Measurements from ENCODE around the gene ZNF304.

Gene ZNF304

GRCh38 chr19:57350877-57351805 lies at the start of gene ZNF304:
TSS of gene ZNF304 (plus strand) at chr19:57351271. CDS start at chr19:57351665, 394 bp downstream.
- Mint-ChIP-seq H3K27ac (peak within 1 kb of the TSS; percentile 97), H3K4me3 (peak within 1 kb of the TSS; percentile 95 to 96), H3K27me3 (peaks cover 3 to 12% of the 10 kb centered on the region in 2 donors), H3K9me3 (peaks cover 2 to 23% of the 10 kb centered on the region in 2 donors), H3K36me3 (peaks cover 44 to 54% of the 10 kb centered on the region in 2 donors), H3K4me1 (peaks cover 26 to 36% of the 10 kb centered on the region in 2 donors)
- DNase-seq (peak; percentile 84), ATAC-seq (replicated peaks) (peak; percentile 100)

GRCh38 chr19:57302020-57302465 lies 49.0 kb upstream of the ZNF304 start:
- DNase-seq (no peak), ATAC-seq (replicated peaks) (peak; percentile 36 to 46)
- Mint-ChIP-seq H3K4me3 (no peak overlapping the region), H3K27ac (peak overlapping the region; percentile 73), H3K27me3 (no peaks in the 10 kb centered on the region), H3K36me3 (peaks cover 42 to 56% of the 10 kb centered on the region in 2 donors), H3K9me3 (no peaks in the 10 kb centered on the region), H3K4me1 (peaks cover 14 to 52% of the 10 kb centered on the region in 2 donors)

GRCh38 chr19:57302727-57303401 lies 48.2 kb upstream of the ZNF304 start:
- DNase-seq = no peak
- no peak for ATAC-seq (replicated peaks)
- H3K4me1 Mint-ChIP-seq = peaks cover 14 to 44% of the 10 kb centered on the region in 2 donors
- H3K27me3 Mint-ChIP-seq = no peaks in the 10 kb centered on the region
- no peak overlapping the region for H3K4me3 Mint-ChIP-seq
- H3K36me3 Mint-ChIP-seq = peaks cover 35 to 50% of the 10 kb centered on the region in 2 donors
- H3K27ac Mint-ChIP-seq = peak overlapping the region; percentile 73
- H3K9me3 Mint-ChIP-seq = no peaks in the 10 kb centered on the region

GRCh38 chr19:57305056-57305455 lies 46.0 kb upstream of the ZNF304 start:
- ATAC-seq (replicated peaks) (no peak), DNase-seq (no peak)
- Mint-ChIP-seq H3K9me3 (peaks cover 2 to 4% of the 10 kb centered on the region in 2 donors), H3K4me1 (peaks cover 14 to 34% of the 10 kb centered on the region in 2 donors), H3K27me3 (no peaks in the 10 kb centered on the region), H3K36me3 (peaks cover 20 to 39% of the 10 kb centered on the region in 2 donors), H3K27ac (no peak overlapping the region), H3K4me3 (no peak overlapping the region)

- peaks cover 2 to 4% of the 10 kb centered on the region in 2 donors for H3K9me3 Mint-ChIP-seq
- H3K4me1 Mint-ChIP-seq = peaks cover 3 to 9% of the 10 kb centered on the region in 2 donors
- ATAC-seq (replicated peaks) (no peak), DNase-seq (no peak)
- peaks cover 4 to 15% of the 10 kb centered on the region in 2 donors for H3K36me3 Mint-ChIP-seq
- H3K27ac Mint-ChIP-seq = no peak overlapping the region
- no peak overlapping the region for H3K4me3 Mint-ChIP-seq
- peaks cover 0 to 4% of the 10 kb centered on the region in 2 donors for H3K27me3 Mint-ChIP-seq
Measured at GRCh38 chr19:57308514-57308913, 42.6 kb upstream of the ZNF304 start.

- H3K27ac Mint-ChIP-seq = no peak overlapping the region
- H3K4me3 Mint-ChIP-seq = no peak overlapping the region
- ATAC-seq (replicated peaks) = no peak
- peaks cover 4 to 8% of the 10 kb centered on the region in 2 donors for H3K9me3 Mint-ChIP-seq
- no peak for DNase-seq
- peaks cover 5 to 9% of the 10 kb centered on the region in 2 donors for H3K36me3 Mint-ChIP-seq
- H3K27me3 Mint-ChIP-seq = peaks cover 17 to 27% of the 10 kb centered on the region in 2 donors
- peaks cover 1 to 4% of the 10 kb centered on the region in 2 donors for H3K4me1 Mint-ChIP-seq
Measured at GRCh38 chr19:57310792-57311191, 40.3 kb upstream of the ZNF304 start.

- H3K27me3 Mint-ChIP-seq = peaks cover 35 to 51% of the 10 kb centered on the region in 2 donors
- peaks cover 7 to 8% of the 10 kb centered on the region in 2 donors for H3K9me3 Mint-ChIP-seq
- ATAC-seq (replicated peaks) = no peak
- no peak for DNase-seq
- no peak overlapping the region for H3K27ac Mint-ChIP-seq
- peaks cover 6 to 7% of the 10 kb centered on the region in 2 donors for H3K4me1 Mint-ChIP-seq
- peaks cover 4 to 5% of the 10 kb centered on the region in 2 donors for H3K36me3 Mint-ChIP-seq
- no peak overlapping the region for H3K4me3 Mint-ChIP-seq
Measured at GRCh38 chr19:57314146-57314545, 36.9 kb upstream of the ZNF304 start.

GRCh38 chr19:57317503-57317902 lies 33.6 kb upstream of the ZNF304 start:
- Mint-ChIP-seq H3K27me3 (peaks cover 35 to 51% of the 10 kb centered on the region in 2 donors), H3K9me3 (peaks cover 4 to 5% of the 10 kb centered on the region in 2 donors), H3K4me3 (no peak overlapping the region), H3K36me3 (peaks cover 7% of the 10 kb centered on the region in 2 donors), H3K4me1 (peaks cover 16 to 31% of the 10 kb centered on the region in 2 donors), H3K27ac (no peak overlapping the region)
- no peak for ATAC-seq (replicated peaks)
- no peak for DNase-seq

- H3K36me3 Mint-ChIP-seq = peaks cover 14 to 28% of the 10 kb centered on the region in 2 donors
- H3K9me3 Mint-ChIP-seq = peaks cover 0 to 3% of the 10 kb centered on the region in 2 donors
- H3K4me3 Mint-ChIP-seq = peak overlapping the region; percentile 95
- peak overlapping the region; percentile 99 for H3K27ac Mint-ChIP-seq
- DNase-seq = no peak
- peaks cover 20 to 36% of the 10 kb centered on the region in 2 donors for H3K4me1 Mint-ChIP-seq
- ATAC-seq (replicated peaks) = peak; percentile 4 to 58
- peaks cover 28 to 33% of the 10 kb centered on the region in 2 donors for H3K27me3 Mint-ChIP-seq
Measured at GRCh38 chr19:57319869-57320179, 31.2 kb upstream of the ZNF304 start.

GRCh38 chr19:57320180-57321084 lies 30.6 kb upstream of the ZNF304 start, which contains the start of gene ZNF543:
TSS of gene ZNF543 (plus strand) at chr19:57320472. CDS start at chr19:57320854, 382 bp downstream.
- H3K36me3 Mint-ChIP-seq = peaks cover 18 to 33% of the 10 kb centered on the region in 2 donors
- ATAC-seq (replicated peaks) = peak; percentile 97 to 98
- DNase-seq = peak; percentile 92
- peaks cover 0 to 3% of the 10 kb centered on the region in 2 donors for H3K9me3 Mint-ChIP-seq
- peak within 1 kb of the TSS; percentile 95 for H3K4me3 Mint-ChIP-seq
- H3K27ac Mint-ChIP-seq = peak within 1 kb of the TSS; percentile 99
- peaks cover 22 to 27% of the 10 kb centered on the region in 2 donors for H3K27me3 Mint-ChIP-seq
- peaks cover 20 to 36% of the 10 kb centered on the region in 2 donors for H3K4me1 Mint-ChIP-seq

- peak overlapping the region; percentile 95 for H3K4me3 Mint-ChIP-seq
- ATAC-seq (replicated peaks) = no peak
- peaks cover 25 to 40% of the 10 kb centered on the region in 2 donors for H3K36me3 Mint-ChIP-seq
- H3K9me3 Mint-ChIP-seq = peaks cover 0 to 2% of the 10 kb centered on the region in 2 donors
- no peak for DNase-seq
- peaks cover 20 to 36% of the 10 kb centered on the region in 2 donors for H3K4me1 Mint-ChIP-seq
- peak overlapping the region; percentile 99 for H3K27ac Mint-ChIP-seq
- H3K27me3 Mint-ChIP-seq = peaks cover 15 to 20% of the 10 kb centered on the region in 2 donors
Measured at GRCh38 chr19:57321116-57321515, 30.0 kb upstream of the ZNF304 start.

- Mint-ChIP-seq H3K4me3 (peak overlapping the region; percentile 95), H3K4me1 (peaks cover 22 to 36% of the 10 kb centered on the region in 2 donors), H3K9me3 (peaks cover 0 to 1% of the 10 kb centered on the region in 2 donors), H3K27ac (no peak overlapping the region), H3K27me3 (peaks cover 11 to 14% of the 10 kb centered on the region in 2 donors), H3K36me3 (peaks cover 30 to 47% of the 10 kb centered on the region in 2 donors)
- no peak for ATAC-seq (replicated peaks)
- DNase-seq = no peak
Measured at GRCh38 chr19:57321751-57322150, 29.3 kb upstream of the ZNF304 start.

GRCh38 chr19:57324992-57325391 lies 26.1 kb upstream of the ZNF304 start:
- ATAC-seq (replicated peaks) (no peak), DNase-seq (no peak)
- no peaks in the 10 kb centered on the region for H3K27me3 Mint-ChIP-seq
- peaks cover 61 to 79% of the 10 kb centered on the region in 2 donors for H3K36me3 Mint-ChIP-seq
- H3K27ac Mint-ChIP-seq = no peak overlapping the region
- H3K4me3 Mint-ChIP-seq = no peak overlapping the region
- peaks cover 7 to 10% of the 10 kb centered on the region in 2 donors for H3K9me3 Mint-ChIP-seq
- H3K4me1 Mint-ChIP-seq = peaks cover 15 to 24% of the 10 kb centered on the region in 2 donors

All from stimulated activated naive B cell treated with anti-CD40 and anti-IgM and Interleukin-4, amounts not matched to agents 10 μg/mL and 1 μg/mL and 100 μg/mL, for 72 hours (primary cell).